ENCODE results near the gene CAMK2G.

The CAMK2G gene

GRCh38 chr10:73780966-73781365, 93.4 kb downstream of the CAMK2G start:
- in situ Hi-C loops (cut with HindIII; ENCODE audit: low sequenced_read_pairs): no loop called here

- in situ Hi-C loops (cut with HindIII; ENCODE audit: low sequenced_read_pairs): no loop called here
Measured at GRCh38 chr10:73780301-73780700, 94.1 kb downstream of the CAMK2G start.

- in situ Hi-C loops (cut with HindIII; ENCODE audit: low sequenced_read_pairs): no loop called here
Measured at GRCh38 chr10:73779539-73780197, 94.7 kb downstream of the CAMK2G start.

DNA sequence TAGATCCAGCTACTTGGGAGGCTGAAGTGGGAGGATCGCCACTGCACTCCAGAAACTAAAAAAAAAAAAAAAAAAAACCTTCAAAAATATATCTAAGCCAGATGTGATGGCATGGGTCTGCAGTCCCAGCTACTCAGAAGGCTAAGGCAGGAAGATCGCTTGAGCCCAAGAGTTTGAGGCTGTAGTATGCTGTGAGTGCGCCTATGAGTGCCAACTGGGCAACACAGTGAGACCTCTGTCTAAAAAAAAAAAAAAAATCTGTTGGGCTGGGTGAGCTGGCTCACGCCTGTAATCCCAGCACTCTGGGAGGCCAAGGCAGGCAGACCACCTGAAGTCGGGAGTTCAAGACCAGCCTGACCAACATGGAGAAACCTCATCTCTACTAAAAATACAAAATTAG, 95.3 kb downstream of the CAMK2G start:
- in situ Hi-C loops (cut with HindIII; ENCODE audit: low sequenced_read_pairs): no loop called here

- in situ Hi-C loops (cut with HindIII; ENCODE audit: low sequenced_read_pairs): no loop called here
Measured at GRCh38 chr10:73774637-73775036, 99.7 kb downstream of the CAMK2G start.

DNA sequence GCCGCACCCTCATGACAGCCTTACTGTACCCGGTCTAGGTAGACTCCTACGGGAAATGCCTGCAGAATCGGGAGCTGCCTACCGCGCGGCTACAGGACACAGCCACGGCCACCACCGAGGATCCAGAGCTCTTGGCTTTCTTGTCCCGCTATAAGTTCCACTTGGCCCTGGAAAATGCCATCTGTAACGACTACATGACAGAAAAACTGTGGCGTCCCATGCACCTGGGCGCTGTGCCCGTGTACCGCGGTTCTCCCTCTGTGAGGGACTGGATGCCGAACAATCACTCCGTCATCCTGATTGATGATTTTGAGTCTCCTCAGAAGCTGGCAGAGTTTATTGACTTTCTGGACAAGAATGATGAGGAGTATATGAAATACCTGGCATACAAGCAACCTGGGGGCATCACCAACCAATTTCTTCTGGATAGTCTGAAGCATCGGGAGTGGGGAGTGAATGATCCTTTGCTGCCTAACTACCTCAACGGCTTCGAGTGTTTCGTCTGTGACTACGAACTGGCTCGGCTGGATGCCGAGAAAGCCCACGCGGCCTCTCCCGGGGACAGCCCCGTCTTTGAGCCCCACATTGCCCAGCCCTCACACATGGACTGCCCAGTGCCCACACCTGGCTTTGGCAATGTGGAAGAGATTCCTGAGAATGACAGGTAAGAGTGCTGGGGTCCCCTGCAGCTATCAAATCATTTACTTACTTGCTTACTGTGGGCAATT, 101.0 kb downstream of the CAMK2G start:
- in situ Hi-C loops (cut with HindIII; ENCODE audit: low sequenced_read_pairs): no loop called here

DNA sequence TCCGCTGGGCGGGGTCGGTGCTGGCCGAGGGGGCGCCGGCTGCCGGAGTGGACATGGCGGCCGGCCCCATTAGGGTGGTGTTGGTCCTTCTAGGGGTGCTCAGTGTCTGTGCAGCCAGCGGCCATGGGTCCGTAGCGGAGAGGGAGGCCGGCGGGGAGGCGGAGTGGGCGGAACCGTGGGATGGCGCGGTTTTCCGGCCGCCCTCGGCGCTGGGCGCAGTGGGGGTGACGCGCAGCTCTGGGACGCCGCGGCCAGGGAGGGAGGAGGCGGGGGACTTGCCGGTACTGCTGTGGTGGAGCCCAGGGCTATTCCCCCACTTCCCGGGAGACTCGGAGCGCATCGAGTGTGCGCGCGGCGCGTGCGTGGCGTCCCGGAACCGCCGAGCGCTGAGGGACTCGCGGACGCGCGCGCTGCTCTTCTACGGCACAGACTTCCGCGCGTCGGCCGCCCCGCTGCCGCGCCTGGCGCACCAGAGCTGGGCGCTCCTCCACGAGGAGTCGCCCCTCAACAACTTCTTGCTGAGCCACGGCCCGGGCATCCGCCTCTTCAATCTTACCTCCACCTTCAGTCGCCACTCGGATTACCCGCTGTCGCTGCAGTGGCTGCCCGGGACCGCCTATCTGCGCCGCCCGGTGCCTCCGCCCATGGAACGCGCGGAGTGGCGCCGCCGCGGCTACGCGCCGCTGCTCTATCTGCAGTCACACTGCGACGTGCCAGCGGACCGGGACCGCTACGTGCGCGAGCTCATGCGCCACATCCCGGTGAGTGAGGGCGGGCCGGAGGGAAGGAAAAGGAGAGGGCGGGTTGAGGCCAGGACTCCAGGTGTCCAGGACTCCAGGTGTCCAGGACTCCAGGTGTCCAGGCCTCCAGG, 101.8 kb downstream of the CAMK2G start:
- in situ Hi-C loops (cut with HindIII; ENCODE audit: low sequenced_read_pairs): no loop called here

GRCh38 chr10:73771722-73772280, 102.6 kb downstream of the CAMK2G start:
- in situ Hi-C loops (cut with HindIII; ENCODE audit: low sequenced_read_pairs): no loop called here

GRCh38 chr10:73769396-73769795, 105.0 kb downstream of the CAMK2G start:
- in situ Hi-C loops (cut with HindIII; ENCODE audit: low sequenced_read_pairs): no loop called here

DNA sequence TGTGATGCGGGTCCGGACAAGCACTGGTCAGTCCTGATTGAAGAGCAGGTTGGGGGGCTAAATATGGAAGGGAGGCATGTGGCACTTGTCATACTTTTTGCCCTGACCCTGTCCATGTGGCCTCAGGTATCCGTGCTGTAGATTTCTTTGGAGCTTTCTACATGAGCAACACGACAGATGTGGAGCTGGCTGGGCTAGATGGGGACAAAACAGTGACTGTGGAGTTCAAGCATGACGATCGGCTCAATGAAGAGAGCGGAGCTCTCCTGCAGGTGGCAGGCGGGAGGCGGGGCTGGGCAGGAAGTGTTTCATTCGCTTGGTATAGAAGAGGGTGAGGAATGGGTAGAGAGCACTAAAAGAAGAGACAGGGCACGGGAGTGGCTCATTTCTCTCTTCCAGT, 105.5 kb downstream of the CAMK2G start:
- in situ Hi-C loops (cut with HindIII; ENCODE audit: low sequenced_read_pairs): no loop called here

- in situ Hi-C loops (cut with HindIII; ENCODE audit: low sequenced_read_pairs): no loop called here
Measured at GRCh38 chr10:73765066-73765465, 109.3 kb downstream of the CAMK2G start.

DNA sequence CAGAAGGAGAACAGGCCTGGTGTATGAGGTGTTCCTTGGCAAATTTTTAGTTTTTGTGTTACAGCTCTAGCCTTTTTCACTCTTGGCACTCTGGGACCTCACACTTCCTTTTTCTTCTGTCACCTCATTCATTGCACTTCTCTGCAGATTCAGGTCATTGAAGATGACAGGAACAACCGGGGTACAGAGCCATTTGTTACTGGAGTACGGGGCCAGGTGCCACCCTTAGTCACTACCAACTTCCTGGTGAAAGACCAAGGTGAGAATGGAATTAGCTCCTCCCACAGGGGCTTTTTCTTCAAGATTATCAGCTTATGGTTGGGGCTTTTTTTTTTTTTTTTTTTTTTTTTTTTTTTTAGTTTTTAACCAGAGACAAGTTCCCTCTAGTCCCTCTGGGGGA, 111.0 kb downstream of the CAMK2G start:
- in situ Hi-C loops (cut with HindIII; ENCODE audit: low sequenced_read_pairs): no loop called here

GRCh38 chr10:73762915-73763314, 111.4 kb downstream of the CAMK2G start:
- in situ Hi-C loops (cut with HindIII; ENCODE audit: low sequenced_read_pairs): no loop called here

All from DLD1 (cell line).